Left kidney (tissue), 2 donors: ENCODE results near the gene KCNN3. TPM values are rescaled to one million over a fixed set of nuclear protein-coding genes. Genes with fewer than 3 reads are reported as not detected.

ENCODE experiments used
- DNase-seq: peaks from one replicate; pipeline ENCODE4 v3.0.0-alpha.2; 2013
- polyA plus RNA-seq: library from polyadenylated mRNA; unstranded; fragments of 120-200 nt; gene quantifications from one replicate; pipeline ENCODE4 v1.2.1, GENCODE V29; 2013; ENCODE audit not compliant: insufficient read length

The KCNN3 gene
- polyA plus RNA-seq, 1 donor, result 2.3 TPM

DNA sequence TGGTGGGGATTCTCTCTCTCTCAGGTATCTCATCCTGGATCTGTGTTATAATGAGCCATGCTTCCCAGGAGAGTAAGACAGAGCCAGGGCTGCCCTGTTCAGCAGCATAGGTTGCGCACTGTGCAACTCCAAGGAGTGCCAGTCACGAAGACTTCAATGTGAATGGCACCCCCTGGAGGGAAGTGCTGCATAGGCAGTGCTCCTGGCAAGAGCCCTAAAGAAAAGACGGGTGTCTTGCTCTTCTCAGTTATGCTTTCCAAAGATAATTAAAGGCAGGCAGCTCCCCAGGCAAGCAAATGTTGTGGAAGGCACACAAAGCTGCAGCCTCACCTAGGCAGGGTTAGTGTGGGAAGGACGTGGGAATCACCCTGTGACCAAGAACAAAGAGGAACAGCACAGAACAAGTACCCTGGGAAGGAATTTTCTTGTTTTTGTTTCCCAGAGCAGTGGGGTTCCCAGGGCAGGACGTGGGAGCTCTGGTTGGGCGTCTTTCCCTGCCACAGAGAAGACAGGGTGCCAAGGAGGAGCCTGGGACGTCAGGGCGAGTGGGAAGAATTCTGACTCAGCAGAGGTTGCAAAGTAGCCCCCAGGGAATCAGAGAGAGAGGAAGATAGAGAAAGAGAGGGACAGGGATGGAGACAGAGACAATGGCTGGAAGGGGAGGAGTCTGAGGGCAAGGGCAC is 120.9 kb downstream of the KCNN3 start:
- DNase-seq, result no peak

DNA sequence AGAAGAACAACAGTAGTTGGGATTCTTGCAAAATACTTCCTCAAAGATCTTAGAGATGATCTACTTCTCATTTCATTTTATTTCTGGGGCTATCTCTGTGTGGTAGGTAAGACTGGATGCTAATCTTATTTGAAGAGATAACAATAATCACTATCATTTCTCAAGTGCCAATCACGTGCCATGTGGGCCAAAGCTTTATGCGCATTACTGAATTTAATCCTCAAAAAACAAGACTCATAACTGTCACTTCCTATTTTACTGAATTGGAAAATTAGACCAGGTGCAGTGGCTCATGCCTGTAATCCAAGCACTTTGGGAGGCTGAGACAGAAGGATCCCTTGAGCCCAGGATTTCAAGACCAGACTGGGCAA is 121.7 kb downstream of the KCNN3 start:
- DNase-seq, result no peak

DNA sequence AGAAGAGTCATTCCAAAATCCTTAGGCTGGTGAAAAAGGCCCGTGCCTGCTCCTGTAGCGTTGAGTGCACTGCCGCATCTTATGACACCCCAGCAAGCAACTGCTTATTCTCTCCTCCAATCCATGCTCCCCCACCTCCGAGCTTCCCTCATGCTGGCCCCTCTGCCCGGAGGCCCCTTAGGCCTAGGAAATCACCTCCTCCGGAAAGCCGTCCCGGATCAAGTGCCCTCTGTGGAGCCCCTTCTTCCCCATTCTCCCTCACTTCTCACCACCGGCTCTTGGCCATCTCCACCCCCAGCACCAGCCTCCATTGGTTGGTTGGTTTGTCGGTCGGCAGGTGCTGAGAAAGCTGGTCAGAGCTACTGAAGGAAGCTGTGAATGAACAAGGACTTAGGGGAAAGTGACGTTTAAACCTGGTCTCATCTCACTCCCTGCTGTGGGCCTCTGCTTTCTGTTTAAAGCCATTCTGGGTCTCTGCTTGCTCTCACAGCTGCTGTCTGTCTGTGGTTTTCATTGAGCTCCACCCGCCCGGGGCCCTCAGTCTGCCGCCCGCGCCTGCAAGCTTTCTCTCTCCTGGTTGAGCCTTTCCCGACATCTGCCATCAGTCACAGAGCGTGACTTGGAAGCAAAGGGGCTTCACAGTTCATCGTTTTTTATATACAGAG is 122.2 kb downstream of the KCNN3 start:
- DNase-seq, result no peak

DNA sequence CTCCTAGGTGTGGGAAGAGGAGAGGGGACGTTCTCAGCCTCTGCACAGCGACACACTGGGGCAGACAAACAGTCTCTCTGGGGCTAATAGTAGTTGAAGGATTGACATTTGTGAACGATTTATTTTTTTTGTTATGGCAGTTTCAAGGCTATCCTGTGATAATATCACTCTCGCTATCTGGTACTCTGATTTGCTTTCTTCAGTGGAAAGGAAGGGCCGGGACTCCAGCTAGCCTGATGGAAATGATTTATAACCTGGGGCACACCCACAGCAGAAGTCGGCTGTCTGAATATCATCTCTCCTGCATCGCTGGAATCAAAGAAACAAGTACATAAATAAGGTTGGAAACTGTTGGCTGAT is 122.7 kb downstream of the KCNN3 start:
- DNase-seq, result no peak

DNA sequence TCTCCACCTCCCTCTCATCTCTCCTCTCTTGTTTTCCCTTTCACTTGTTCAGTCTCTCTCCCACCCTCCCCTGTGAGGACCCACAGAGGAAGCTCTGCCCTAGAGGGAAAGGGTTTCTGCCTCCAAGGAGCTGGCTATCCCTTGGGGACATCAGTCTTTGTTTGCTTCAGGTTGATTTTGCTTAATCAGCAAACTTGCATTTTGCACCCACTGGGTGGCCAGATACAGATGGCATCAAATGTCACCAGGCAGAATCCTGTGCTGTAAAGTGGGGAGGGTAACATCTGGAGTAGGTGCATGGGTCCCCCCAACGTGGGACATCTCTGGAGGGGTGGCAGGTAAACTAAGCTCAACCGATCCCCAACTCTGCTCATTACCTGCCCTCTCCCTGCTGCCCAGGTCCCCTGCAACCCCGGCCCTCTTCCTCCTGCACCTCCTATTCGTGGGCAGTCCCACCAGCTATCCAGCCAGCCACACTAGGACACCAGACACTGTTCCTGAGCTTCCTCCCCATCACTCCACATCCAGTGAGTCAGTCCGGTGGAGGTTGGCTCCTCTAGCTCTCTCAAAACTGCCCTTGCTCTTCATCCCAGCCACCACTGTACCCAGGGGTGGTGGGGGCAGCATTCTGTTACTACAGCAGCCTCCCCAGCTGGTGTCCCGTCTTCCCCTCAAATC is 123.3 kb downstream of the KCNN3 start:
- no peak for DNase-seq

DNA sequence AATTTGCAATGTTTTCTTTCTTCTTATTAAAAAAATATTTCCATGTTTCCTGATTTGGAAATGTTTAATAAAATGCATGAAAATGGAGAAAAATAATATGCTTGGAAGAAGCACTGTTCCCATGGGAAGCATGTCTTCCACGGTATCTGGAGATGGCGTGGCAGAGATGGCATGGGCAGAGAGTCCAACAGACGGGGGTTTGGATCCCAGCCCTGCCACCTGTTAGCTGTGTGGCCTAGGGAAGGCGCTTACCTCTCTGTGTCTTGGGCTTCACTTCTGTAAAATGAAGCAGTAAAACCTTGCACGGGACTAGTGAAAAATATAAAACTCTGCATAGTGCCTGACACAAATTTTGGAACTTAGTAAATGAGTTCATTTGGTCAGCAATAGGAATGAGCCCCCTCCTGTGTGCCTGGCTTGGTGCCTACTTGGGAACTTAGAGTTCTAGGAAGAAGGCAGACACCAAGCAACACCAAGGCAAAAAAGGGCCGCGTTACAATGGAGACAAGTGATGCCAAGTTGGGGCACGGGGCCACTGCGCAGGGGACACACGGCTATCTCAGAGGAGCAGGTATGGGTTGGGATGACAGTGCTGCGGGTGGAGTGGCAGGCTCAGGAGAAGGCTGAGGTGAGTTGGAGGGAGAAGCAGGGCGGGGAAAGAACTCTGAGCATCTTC is 124.2 kb downstream of the KCNN3 start:
- DNase-seq, result no peak

DNA sequence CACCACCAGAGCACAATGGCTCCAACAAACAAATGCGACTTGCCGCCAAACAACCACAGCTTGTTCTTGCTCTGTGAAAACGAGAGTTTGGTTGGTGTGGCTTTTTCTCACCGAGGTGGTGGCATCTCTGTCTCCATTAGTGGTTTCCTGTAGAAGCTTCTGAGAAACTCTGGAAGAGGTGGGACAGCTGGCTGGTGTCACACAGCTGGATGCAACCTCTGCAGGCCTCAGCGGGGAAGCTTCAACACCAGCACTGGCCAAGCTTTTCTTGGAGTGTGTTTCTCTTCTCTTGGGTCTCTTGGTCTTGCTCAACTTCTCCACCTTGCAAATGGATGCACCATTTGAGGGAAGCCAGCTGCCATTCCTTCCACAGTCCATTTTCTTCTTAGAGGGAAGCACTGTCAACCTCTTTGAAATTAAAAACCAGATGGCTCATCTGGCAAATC is 124.8 kb downstream of the KCNN3 start:
- DNase-seq, result no peak

DNA sequence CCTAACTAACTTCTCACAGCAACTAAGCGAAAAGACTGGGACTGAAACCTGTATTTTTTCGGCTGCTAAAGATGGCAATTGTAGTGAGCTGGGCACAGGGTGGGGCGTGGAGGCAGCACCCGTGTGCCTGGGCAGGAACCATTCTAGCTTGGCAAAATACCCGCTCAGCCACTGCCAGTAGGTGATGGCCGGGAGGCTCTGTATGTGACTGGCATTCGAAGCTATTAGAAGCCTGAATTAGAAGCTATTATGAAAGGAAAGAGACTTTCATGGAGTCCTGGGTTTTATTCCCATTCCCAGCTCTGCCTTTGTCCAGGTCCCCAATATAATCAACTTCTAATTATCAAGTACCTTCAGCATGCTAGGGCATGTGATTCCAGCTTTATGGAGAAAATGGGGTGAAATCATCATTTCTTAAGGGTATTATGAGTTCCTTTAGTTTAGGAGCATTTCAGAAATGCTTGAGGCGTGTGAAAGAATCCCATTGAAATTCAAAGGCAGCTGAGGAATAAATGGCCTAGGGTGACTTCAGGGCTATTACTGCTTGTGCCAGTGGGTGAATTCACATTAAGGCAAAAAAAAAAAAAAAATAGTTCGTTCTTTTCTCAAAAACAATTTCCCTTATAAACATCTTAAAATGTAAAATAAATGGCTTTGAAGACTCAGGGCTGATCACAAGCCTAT is 125.6 kb downstream of the KCNN3 start:
- DNase-seq, result no peak

DNA sequence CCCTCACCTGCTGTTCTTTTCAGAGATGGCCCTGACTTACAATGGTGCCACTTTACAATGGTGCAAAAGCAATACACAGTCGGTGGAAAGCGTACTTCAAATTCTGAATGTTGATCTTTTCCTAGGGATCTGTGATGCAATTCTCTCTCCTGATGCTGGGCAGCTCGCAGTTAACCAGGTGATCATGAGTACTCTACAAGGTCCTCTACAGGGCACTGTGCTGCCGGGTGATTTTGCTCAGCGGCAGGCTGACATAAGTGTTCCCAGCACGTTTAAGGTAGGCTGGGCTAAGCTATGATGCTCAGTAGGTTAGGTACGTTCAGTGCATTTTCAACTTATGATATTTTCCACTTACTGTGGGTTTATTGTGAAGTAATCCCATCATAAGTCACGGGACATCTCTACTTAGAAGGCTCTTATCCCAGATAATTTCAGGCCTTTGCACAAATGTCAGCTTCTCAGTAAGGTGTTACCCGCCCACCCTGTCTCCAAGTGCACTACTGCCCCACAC is 126.5 kb downstream of the KCNN3 start:
- no peak for DNase-seq

DNA sequence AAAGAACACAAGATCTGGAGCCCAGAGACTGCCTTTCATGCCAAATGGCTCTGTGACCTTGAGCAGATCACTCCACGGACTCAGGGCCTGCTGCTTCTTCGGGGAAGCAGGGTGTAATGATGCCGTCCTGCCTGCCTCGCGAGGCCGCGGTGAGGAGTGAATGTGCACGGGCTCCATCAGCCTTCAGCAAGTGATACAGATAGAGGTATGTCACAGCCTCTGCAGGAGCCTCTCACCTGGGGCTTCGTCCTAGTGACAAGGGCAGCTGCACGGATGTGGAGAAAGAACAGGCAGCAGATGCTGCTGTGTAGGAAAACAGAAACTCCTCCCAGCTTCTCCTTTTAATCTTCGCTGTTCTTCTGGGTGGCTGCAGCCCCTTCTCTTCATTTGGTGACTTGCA is 127.5 kb downstream of the KCNN3 start:
- no peak for DNase-seq

DNA sequence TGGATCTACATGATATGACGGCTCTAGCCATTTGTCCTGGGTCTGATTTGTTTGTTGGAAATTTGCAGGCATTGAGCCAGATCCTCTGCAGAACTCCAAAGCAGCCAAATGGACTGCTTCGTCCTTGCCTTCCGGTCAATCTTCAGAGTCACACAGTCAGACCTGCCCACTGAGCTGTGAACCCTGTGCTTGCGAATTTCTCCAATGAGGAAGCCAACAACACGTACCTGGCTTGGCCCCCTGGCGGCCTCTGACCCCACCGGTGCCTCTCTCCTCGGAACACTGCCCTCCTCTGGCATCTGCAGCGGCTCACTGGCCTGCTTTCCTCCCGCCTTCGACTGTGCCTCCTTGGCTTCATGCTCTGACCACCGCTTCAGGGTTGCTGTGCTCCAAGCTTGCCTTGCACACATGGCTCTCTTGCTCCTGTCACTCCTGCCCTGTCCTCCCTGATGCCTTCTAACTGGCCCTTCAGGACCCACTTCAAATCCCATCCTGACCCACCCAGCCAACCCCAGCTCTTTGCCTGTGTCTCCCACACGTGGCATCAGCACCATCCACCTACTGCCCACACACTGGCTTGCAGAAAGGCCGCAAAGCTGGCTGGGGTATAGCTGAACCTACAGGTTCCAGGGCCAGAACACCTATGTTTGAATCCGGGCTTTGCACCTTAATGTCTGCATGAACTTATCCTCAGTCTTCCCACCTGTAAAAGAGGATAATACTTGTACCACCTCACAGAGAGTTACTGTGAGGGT is 128.2 kb downstream of the KCNN3 start:
- no peak for DNase-seq

DNA sequence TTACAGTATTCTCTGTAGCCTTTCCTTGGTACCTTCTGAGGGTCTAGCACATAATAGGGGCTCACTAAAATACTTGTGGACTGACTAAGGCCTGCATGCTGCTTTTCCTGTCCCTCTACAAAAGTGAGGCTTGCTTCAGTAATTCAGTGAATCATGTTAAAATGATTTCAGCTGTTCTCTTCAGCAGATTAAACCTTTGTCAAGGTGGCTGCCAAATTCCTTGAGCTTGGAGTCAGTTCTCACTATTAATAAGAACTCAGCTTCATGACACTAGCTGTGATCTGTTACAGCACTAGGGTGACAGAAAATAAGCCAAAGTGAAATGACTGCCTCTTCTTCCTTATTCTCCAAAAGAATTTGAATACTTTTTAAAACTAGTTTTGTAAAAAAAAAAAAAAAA is 128.8 kb downstream of the KCNN3 start:
- DNase-seq, result no peak

DNA sequence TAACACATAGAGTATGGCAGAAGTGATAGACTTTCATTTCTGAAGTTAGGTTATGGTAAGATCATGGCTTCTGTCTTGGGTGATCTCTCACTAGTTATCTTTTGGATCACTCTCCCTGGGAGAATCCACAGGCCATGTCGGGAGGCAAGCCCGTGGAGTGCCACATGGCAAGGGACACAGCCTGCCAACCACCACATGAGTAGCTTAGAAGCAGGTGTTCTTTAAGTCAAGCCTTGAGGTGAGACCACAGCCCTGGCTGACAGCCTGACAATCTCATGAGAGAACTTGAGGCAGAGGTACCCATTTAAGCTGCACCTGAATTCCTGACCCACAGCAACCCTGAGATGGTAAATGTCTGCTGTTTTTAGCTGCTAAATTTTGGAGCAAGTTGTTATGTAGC is 130.4 kb downstream of the KCNN3 start:
- DNase-seq, result no peak

DNA sequence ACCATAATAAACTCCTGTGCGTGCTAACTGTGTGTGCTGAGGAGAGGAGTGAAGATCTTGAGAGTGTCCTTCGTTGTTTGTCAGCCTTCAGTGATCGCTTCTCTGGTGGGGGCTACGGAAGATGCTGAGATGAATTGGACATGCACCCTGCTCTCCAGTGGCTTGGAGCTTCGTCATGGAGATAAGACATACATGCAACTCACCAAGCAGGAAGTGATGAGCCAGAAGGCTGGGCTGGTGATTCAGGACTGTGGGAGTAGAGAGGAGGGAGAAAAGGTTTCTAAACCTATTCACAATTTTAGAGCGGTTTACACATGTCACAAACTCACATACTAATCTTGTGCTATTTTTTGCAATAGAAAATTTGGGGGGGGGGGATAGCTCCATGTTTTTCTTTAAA is 133.2 kb downstream of the KCNN3 start:
- DNase-seq, result no peak

DNA sequence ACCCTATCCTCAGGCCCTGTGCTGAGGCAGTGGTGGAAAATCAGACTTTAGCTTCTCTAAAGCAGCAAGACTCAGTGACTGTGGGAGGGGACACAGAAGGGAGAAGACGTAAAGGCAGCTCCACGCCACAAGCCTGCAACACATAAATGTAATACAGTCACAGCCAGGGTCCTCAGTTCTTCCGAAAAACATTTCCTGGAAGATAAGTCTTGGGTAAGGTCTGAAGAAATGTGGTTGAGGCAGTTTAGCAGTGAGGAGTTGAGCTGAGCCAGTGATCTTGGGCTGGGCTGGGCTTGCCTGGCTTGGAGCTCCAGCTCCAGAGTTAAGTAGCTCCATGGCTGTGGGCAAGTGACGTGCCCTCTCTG is 134.3 kb downstream of the KCNN3 start:
- no peak for DNase-seq

DNA sequence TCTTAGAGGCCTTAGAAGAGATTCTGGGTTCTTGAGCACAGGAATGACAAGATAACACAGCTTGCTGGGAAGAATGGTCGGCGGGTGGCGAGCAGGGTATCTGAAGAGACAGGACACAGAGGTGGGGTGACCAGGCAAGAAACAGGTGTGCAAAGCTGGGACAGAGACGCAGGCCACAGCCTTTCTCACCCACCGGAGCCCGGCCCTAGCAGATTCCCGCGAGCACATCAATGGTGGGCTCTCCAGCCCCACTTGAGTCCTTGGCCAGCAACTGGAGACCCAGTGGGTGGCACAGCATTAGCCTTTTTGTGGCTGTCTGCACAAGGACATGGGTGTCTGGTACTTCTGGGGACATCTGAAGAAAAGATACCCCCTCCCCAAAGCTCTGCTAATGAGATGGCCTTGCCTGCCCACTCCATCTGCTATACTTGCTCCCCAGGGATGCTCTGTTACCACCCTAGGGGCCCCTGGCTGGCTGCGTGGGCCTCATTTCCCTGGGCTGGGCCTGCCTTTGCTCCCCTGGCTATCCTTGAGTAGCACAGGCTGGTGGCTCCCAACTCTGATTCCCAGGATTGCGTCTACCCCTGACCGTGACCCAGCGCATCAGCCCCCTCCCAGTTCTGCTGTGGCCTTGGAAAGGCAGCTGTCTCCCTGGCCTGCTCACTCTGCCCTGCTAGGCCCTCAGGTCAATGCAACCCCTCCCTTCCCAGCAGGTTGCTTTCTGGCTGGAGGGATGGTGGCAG is 134.8 kb downstream of the KCNN3 start:
- DNase-seq, result no peak

DNA sequence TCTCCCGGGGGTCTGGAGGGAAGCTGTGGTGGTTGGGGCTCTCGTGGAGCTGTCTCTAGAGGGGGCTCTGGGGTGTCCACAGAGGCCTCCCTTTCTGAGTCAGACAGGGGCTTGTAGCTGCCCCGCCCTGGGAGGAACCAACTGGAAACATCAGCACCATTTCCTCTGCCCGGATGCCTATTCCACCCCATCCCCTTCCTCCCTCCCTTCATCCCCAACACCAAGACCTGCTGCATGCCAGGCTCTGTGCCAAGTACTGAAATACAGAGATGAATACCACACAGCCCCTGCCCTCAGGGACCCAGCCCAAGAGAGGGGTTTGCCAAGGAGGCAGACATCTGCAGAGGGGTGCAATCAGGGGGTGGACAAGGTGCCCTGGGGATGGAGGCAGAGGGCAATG is 136.5 kb downstream of the KCNN3 start:
- no peak for DNase-seq

DNA sequence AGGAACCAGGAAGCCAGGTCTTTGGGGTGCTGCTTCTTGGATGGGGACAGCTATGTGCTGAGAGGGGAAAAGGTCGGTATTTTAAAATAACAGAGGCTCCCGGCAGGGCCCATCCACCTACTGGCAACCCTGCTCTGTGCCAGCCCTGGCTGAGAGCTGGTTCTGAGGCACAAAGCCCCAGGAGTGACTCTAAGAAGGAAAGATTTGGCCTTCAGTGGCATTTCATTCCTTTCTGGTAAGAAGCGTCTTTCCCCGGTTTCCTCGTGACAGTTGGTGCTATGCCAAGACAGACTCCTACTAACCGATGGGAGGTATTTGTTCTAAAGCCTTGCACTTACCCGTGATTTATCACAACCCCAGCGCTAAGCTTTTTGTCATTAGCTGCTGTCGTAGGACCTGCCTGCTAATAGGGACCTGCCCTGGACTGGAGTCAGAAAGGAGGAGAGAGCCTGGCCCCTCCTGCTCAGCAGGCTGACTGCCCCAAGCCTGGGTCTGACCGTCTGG is 139.0 kb downstream of the KCNN3 start:
- no peak for DNase-seq

DNA sequence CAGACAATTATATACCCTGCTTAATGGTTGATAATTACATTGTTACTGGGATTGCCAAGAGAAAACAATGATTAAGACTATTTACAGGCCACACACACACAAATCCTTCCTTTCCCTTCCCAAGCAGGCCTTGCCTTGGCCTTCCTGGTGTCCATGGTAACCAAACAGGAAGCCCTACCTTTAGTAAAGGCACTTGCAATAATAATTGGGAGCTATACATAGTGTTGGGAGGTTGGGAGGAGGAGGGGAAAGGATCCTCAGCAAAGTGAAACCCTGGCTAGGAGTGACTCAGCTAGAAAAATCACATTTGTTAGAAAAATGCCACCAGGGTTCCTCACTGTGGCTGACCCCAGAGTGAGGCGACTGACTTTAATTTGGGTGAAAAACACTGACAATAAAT is 139.8 kb downstream of the KCNN3 start:
- DNase-seq, result peak; percentile 52

DNA sequence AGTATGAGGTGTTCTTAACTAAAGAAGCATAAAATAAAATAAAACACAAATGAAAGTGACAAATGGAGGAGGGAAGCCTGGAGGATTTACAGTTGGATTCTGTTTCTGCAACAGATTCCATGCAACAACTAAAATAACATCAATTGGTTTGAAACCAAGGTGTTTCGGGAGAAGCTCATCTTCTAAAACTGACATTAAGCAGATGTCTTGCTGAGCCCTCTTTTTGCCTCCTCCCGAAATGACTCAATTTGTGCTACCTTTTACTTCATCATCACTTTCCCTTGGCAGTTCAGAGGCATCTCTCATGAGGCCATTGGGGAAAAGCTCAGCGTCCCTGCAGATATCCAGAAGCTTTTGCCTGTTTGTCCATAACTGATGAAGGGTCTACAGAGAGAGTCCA is 140.5 kb downstream of the KCNN3 start:
- no peak for DNase-seq

DNA sequence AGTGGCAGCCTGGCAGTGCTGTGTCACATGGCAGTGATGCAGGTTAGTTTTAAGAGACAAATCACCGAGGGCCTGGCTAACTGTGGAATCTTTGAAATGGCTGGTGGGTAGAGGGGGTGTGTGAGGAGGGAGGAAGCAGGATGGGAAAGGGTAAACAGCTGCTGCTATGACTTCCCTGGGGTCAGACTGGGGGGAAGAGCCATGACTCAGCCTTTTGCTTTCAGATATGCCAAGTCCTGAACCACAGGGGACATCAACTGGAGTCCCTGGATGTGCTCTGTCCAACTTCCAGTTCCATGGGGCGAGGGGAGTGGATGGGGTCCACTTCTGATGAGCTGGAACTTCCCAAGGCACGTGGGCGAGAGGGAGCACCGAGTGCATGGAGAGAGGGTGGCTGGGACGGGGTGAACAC is 141.0 kb downstream of the KCNN3 start:
- DNase-seq, result no peak
